ENCODE measurements around the gene CALML3. TPM values are rescaled to one million over a fixed set of nuclear protein-coding genes. Genes with fewer than 3 reads are reported as not detected.

Gene CALML3
- total RNA-seq, 1 experiment from 2014 or later, result not detected

DNA sequence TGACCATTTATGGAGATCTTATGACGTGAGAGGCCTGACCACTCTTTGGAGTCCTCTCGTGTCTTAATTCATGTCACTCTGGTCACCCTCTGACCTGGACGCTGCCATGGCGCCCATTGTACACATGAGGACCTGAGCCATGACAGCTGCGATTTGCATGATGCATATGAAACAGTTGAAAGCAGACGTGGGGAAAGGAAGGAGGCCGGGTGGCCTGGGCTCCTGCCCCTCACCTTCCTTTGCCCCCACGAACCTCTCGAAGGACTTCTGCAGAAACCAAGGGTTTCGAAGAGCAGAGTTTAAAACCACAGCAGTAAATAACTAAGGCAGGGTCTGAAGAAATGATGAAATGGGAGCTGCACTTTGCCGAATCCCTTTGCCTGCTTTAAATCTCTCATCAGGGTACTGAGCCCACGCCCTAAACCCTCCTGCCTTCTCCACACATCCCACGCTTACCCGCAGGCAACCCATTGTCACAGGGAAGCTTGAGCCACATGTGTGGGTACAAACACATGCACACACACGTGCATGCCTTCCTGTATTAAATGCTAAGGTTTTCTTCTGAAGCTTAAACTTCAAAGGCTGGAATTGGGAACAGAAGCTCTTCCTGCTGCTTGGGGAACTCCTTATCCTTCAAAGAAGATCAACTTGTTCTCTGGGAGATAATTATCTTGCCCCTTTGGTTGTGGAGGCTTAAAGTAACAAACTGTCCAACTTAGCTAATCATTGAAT, 11.7 kb upstream of the CALML3 start:
- CTCF ChIA-PET, result no interaction called here
- intact Hi-C loops (cut with micrococcal nuclease; ENCODE audit: unreplicated experiment) (no loop called here), in situ Hi-C loops (cut with HindIII; ENCODE audit: low pct_unique_long_range_greater_than_20kb, low sequenced_read_pairs) (no loop called here)
- BruUV-seq (replicated peaks), result no TSS peak
- H3K4me3 ChIP-seq (ENCODE audit: low read depth in 2 of 2, low read length in 2 of 2), result no peak overlapping the region
- ATAC-seq (no peak), DNase-seq (ENCODE audit: low read depth, low spot score) (no peak)
- H3K27ac ChIP-seq (ENCODE audit: low read length), result no peak overlapping the region
- H3K4me1 ChIP-seq (ENCODE audit: control insufficient read depth, insufficient read depth, low read length), result no peaks in the 10 kb centered on the region
- no peaks in the 10 kb centered on the region for H3K27me3 ChIP-seq (ENCODE audit: control insufficient read depth, insufficient read depth, low read length)
- TF ChIP-seq, protein P1, sequence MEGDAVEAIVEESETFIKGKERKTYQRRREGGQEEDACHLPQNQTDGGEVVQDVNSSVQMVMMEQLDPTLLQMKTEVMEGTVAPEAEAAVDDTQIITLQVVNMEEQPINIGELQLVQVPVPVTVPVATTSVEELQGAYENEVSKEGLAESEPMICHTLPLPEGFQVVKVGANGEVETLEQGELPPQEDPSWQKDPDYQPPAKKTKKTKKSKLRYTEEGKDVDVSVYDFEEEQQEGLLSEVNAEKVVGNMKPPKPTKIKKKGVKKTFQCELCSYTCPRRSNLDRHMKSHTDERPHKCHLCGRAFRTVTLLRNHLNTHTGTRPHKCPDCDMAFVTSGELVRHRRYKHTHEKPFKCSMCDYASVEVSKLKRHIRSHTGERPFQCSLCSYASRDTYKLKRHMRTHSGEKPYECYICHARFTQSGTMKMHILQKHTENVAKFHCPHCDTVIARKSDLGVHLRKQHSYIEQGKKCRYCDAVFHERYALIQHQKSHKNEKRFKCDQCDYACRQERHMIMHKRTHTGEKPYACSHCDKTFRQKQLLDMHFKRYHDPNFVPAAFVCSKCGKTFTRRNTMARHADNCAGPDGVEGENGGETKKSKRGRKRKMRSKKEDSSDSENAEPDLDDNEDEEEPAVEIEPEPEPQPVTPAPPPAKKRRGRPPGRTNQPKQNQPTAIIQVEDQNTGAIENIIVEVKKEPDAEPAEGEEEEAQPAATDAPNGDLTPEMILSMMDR (IDR thresholded peaks at IDR 0.05), result no peak
- TF ChIP-seq POLR2AphosphoS5 (IDR thresholded peaks at IDR 0.05; ENCODE audit: low read depth, low read length) (no peak), SIN3A (IDR thresholded peaks at IDR 0.05; ENCODE audit: borderline replicate concordance, insufficient read depth, low read depth, low read length) (no peak)
- H3K9me3 ChIP-seq (ENCODE audit: control insufficient read depth, insufficient read depth, low read depth, low read length), result no peaks in the 10 kb centered on the region
- POLR2A ChIA-PET, result no interaction called here
- H3K36me3 ChIP-seq (ENCODE audit: control insufficient read depth, insufficient read depth, low read length), result no peaks in the 10 kb centered on the region

- no peaks in the 10 kb centered on the region for H3K36me3 ChIP-seq (ENCODE audit: control insufficient read depth, insufficient read depth, low read length)
- no TSS peak for BruUV-seq (replicated peaks)
- POLR2A ChIA-PET, result no interaction called here
- intact Hi-C loops (cut with micrococcal nuclease; ENCODE audit: unreplicated experiment) (no loop called here), in situ Hi-C loops (cut with HindIII; ENCODE audit: low pct_unique_long_range_greater_than_20kb, low sequenced_read_pairs) (no loop called here)
- H3K4me3 ChIP-seq (ENCODE audit: low read depth in 2 of 2, low read length in 2 of 2), result no peak overlapping the region
- TF ChIP-seq POLR2AphosphoS5 (IDR thresholded peaks at IDR 0.05; ENCODE audit: low read depth, low read length), result no peak
- no peak for TF ChIP-seq SIN3A (IDR thresholded peaks at IDR 0.05; ENCODE audit: borderline replicate concordance, insufficient read depth, low read depth, low read length)
- no peak for TF ChIP-seq REST (IDR thresholded peaks at IDR 0.05; ENCODE audit: insufficient read depth in 1 of 2, low read depth in 2 of 2, low read length in 1 of 2)
- no peak for TF ChIP-seq TCF7L2 (IDR thresholded peaks at IDR 0.05; ENCODE audit: low read depth, low read length)
- TF ChIP-seq, protein P1 (IDR thresholded peaks at IDR 0.05), result no peak
- no peaks in the 10 kb centered on the region for H3K4me1 ChIP-seq (ENCODE audit: control insufficient read depth, insufficient read depth, low read length)
- no peaks in the 10 kb centered on the region for H3K27me3 ChIP-seq (ENCODE audit: control insufficient read depth, insufficient read depth, low read length)
- no peaks in the 10 kb centered on the region for H3K9me3 ChIP-seq (ENCODE audit: control insufficient read depth, insufficient read depth, low read depth, low read length)
- ATAC-seq, result no peak
- CTCF ChIA-PET, result interaction anchor here (0.6 kb wide), 1 partner anchor 90 kb away, joined by 4 read pairs; no protein-coding TSS in a partner anchor
- no peak for DNase-seq (ENCODE audit: low read depth, low spot score)
- no peak overlapping the region for H3K27ac ChIP-seq (ENCODE audit: low read length)
Measured at GRCh38 chr10:5514226-5514850, 10.4 kb upstream of the CALML3 start.
